Ecto neural progenitor cell (in vitro differentiated cells): ENCODE results near the gene MGME1.

ENCODE experiments used
- DNase-seq: peaks from one replicate; pipeline ENCODE4 v3.0.0-alpha.2; 2018; ENCODE audit warnings: low spot score

Gene MGME1

GRCh38 chr20:17940224-17940971 lies 28.4 kb upstream of the MGME1 start:
- no peak for DNase-seq

- DNase-seq: no peak
These were observed 27.6 kb upstream of the MGME1 start for GRCh38 chr20:17941087-17941825.

GRCh38 chr20:17941826-17942196 lies 27.0 kb upstream of the MGME1 start:
- no peak for DNase-seq

- DNase-seq: no peak
These were observed 25.5 kb upstream of the MGME1 start for GRCh38 chr20:17943343-17943742.

GRCh38 chr20:17944854-17945474 lies 23.9 kb upstream of the MGME1 start:
- no peak for DNase-seq

- DNase-seq: no peak
These were observed 22.8 kb upstream of the MGME1 start for GRCh38 chr20:17946040-17946439.

GRCh38 chr20:17946572-17947473 lies 22.0 kb upstream of the MGME1 start:
- DNase-seq: no peak

- DNase-seq: peak; percentile 17
These were observed 21.4 kb upstream of the MGME1 start for GRCh38 chr20:17947474-17947815.

GRCh38 chr20:17948442-17948841 lies 20.4 kb upstream of the MGME1 start:
- peak; percentile 13 for DNase-seq

GRCh38 chr20:17949899-17950298 lies 18.9 kb upstream of the MGME1 start:
- no peak for DNase-seq

- DNase-seq: no peak
These were observed 18.1 kb upstream of the MGME1 start for GRCh38 chr20:17950670-17951069.

GRCh38 chr20:17951323-17951722 lies 17.5 kb upstream of the MGME1 start:
- no peak for DNase-seq

- DNase-seq: no peak
These were observed 15.8 kb upstream of the MGME1 start for GRCh38 chr20:17952692-17953684.

- no peak for DNase-seq
These were observed 14.9 kb upstream of the MGME1 start for GRCh38 chr20:17953935-17954334.

GRCh38 chr20:17955302-17955701 lies 13.5 kb upstream of the MGME1 start:
- DNase-seq: no peak

- DNase-seq: no peak
These were observed 12.6 kb upstream of the MGME1 start for GRCh38 chr20:17956099-17956685.

GRCh38 chr20:17957505-17958363 lies 11.1 kb upstream of the MGME1 start:
- DNase-seq: no peak

GRCh38 chr20:17958373-17959256 lies 10.2 kb upstream of the MGME1 start:
- DNase-seq: no peak

GRCh38 chr20:17959257-17959627 lies 9.6 kb upstream of the MGME1 start:
- DNase-seq: no peak
